Measurements from ENCODE around the gene CSTF3.
A peak's percentile ranks its signal among the peaks of the same experiment; 100 is the strongest.

Gene CSTF3

GRCh38 chr11:33187998-33188722, 26.9 kb upstream of the CSTF3 start:
- no peak overlapping the region for H3K4ac ChIP-seq (ENCODE audit: low read length)
- H3K14ac ChIP-seq (ENCODE audit: low read length), result no peak overlapping the region
- no peak overlapping the region for H3K27ac ChIP-seq (replicated peaks; ENCODE audit: low read length)
- H3K4me1 ChIP-seq (ENCODE audit: control insufficient read depth in 2 of 2, insufficient read depth in 1 of 2, low read depth in 1 of 2, low read length in 2 of 2), result peaks cover 0 to 11% of the 10 kb centered on the region in 2 donors
- H2BK5ac ChIP-seq (ENCODE audit: low read length), result no peak overlapping the region
- H3K9ac ChIP-seq (ENCODE audit: low read depth, low read length, poor library complexity), result no peak overlapping the region
- H3K4me2 ChIP-seq (ENCODE audit: insufficient read depth, low read length, poor library complexity, severe bottlenecking), result no peak overlapping the region
- DNase-seq (ENCODE audit: low spot score), result no peak
- no peak overlapping the region for H3K18ac ChIP-seq (ENCODE audit: low read length)
- no peak overlapping the region for H2BK15ac ChIP-seq (ENCODE audit: low read length)
- no peak overlapping the region for H3K4me3 ChIP-seq (ENCODE audit: low read length in 2 of 2)
- no CpG with 5 or more reads among the region's 8 CpGs for WGBS, 2 donors (ENCODE audit: extremely low coverage in 2 of 2, insufficient read length in 2 of 2, insufficient replicate concordance in 1 of 2)
- H3K79me1 ChIP-seq (ENCODE audit: low read depth, low read length), result no peaks in the 10 kb centered on the region
- no peak overlapping the region for H2BK120ac ChIP-seq (ENCODE audit: low read depth, low read length)
- H4K8ac ChIP-seq (ENCODE audit: low read depth, low read length), result no peak overlapping the region
- H3K9me3 ChIP-seq (replicated peaks in 1 of 2; ENCODE audit: control insufficient read depth in 2 of 2, insufficient read depth in 1 of 2, low read depth in 1 of 2, low read length in 2 of 2), result no peaks in the 10 kb centered on the region
- H4K91ac ChIP-seq (ENCODE audit: low read depth, low read length, poor library complexity), result no peak overlapping the region
- no peak overlapping the region for H2AK5ac ChIP-seq (ENCODE audit: low read depth, low read length)
- no peaks in the 10 kb centered on the region for H3K36me3 ChIP-seq (replicated peaks in 1 of 2; ENCODE audit: control insufficient read depth in 2 of 2, insufficient read depth in 2 of 2, low read length in 2 of 2)
- H2BK12ac ChIP-seq (ENCODE audit: low read length), result no peak overlapping the region
- H3K27me3 ChIP-seq (ENCODE audit: control insufficient read depth in 3 of 3, insufficient read depth in 3 of 3, low read depth in 1 of 3, low read length in 3 of 3), result no peaks in the 10 kb centered on the region
- H3K23ac ChIP-seq (ENCODE audit: low read depth, low read length, poor library complexity), result no peak overlapping the region
- H2AFZ ChIP-seq (ENCODE audit: low read length), result peak overlapping the region; percentile 74

- Histone ChIP-seq H2BK120ac (ENCODE audit: low read depth, low read length) (no peak overlapping the region), H3K9me3 (replicated peaks in 1 of 2; ENCODE audit: control insufficient read depth in 2 of 2, insufficient read depth in 1 of 2, low read depth in 1 of 2, low read length in 2 of 2) (no peaks in the 10 kb centered on the region), H3K4me1 (ENCODE audit: control insufficient read depth in 2 of 2, insufficient read depth in 1 of 2, low read depth in 1 of 2, low read length in 2 of 2) (peaks cover 0 to 11% of the 10 kb centered on the region in 2 donors), H3K9ac (ENCODE audit: low read depth, low read length, poor library complexity) (no peak overlapping the region), H2BK15ac (ENCODE audit: low read length) (no peak overlapping the region), H2BK5ac (ENCODE audit: low read length) (no peak overlapping the region), H3K36me3 (replicated peaks in 1 of 2; ENCODE audit: control insufficient read depth in 2 of 2, insufficient read depth in 2 of 2, low read length in 2 of 2) (no peaks in the 10 kb centered on the region), H3K79me1 (ENCODE audit: low read depth, low read length) (no peaks in the 10 kb centered on the region), H3K27me3 (ENCODE audit: control insufficient read depth in 3 of 3, insufficient read depth in 3 of 3, low read depth in 1 of 3, low read length in 3 of 3) (no peaks in the 10 kb centered on the region), H3K4me3 (ENCODE audit: low read length in 2 of 2) (no peak overlapping the region), H3K4ac (ENCODE audit: low read length) (no peak overlapping the region), H2AK5ac (ENCODE audit: low read depth, low read length) (no peak overlapping the region), H2AFZ (ENCODE audit: low read length) (no peak overlapping the region), H3K14ac (ENCODE audit: low read length) (no peak overlapping the region), H3K27ac (replicated peaks; ENCODE audit: low read length) (no peak overlapping the region), H2BK12ac (ENCODE audit: low read length) (no peak overlapping the region), H3K18ac (ENCODE audit: low read length) (no peak overlapping the region), H3K23ac (ENCODE audit: low read depth, low read length, poor library complexity) (no peak overlapping the region), H3K4me2 (ENCODE audit: insufficient read depth, low read length, poor library complexity, severe bottlenecking) (no peak overlapping the region), H4K8ac (ENCODE audit: low read depth, low read length) (no peak overlapping the region), H4K91ac (ENCODE audit: low read depth, low read length, poor library complexity) (no peak overlapping the region)
- no peak for DNase-seq (ENCODE audit: low spot score)
- no CpG with 5 or more reads among the region's 1 CpG for WGBS, 2 donors (ENCODE audit: extremely low coverage in 2 of 2, insufficient read length in 2 of 2, insufficient replicate concordance in 1 of 2)
Measured at GRCh38 chr11:33185756-33186155, 24.5 kb upstream of the CSTF3 start.

GRCh38 chr11:33182246-33182878, 21.1 kb upstream of the CSTF3 start:
- Histone ChIP-seq H3K14ac (ENCODE audit: low read length) (no peak overlapping the region), H3K23ac (ENCODE audit: low read depth, low read length, poor library complexity) (no peak overlapping the region), H2BK12ac (ENCODE audit: low read length) (no peak overlapping the region), H3K27ac (replicated peaks; ENCODE audit: low read length) (no peak overlapping the region), H3K18ac (ENCODE audit: low read length) (no peak overlapping the region), H3K36me3 (replicated peaks in 1 of 2; ENCODE audit: control insufficient read depth in 2 of 2, insufficient read depth in 2 of 2, low read length in 2 of 2) (no peaks in the 10 kb centered on the region), H4K91ac (ENCODE audit: low read depth, low read length, poor library complexity) (no peak overlapping the region), H3K4me1 (ENCODE audit: control insufficient read depth in 2 of 2, insufficient read depth in 1 of 2, low read depth in 1 of 2, low read length in 2 of 2) (no peaks in the 10 kb centered on the region), H2BK5ac (ENCODE audit: low read length) (no peak overlapping the region), H3K9me3 (replicated peaks in 1 of 2; ENCODE audit: control insufficient read depth in 2 of 2, insufficient read depth in 1 of 2, low read depth in 1 of 2, low read length in 2 of 2) (no peaks in the 10 kb centered on the region), H3K79me1 (ENCODE audit: low read depth, low read length) (no peaks in the 10 kb centered on the region), H4K8ac (ENCODE audit: low read depth, low read length) (no peak overlapping the region), H3K4me3 (ENCODE audit: low read length in 2 of 2) (no peak overlapping the region), H3K27me3 (ENCODE audit: control insufficient read depth in 3 of 3, insufficient read depth in 3 of 3, low read depth in 1 of 3, low read length in 3 of 3) (no peaks in the 10 kb centered on the region), H2AK5ac (ENCODE audit: low read depth, low read length) (no peak overlapping the region), H2BK120ac (ENCODE audit: low read depth, low read length) (no peak overlapping the region), H3K4ac (ENCODE audit: low read length) (no peak overlapping the region), H2BK15ac (ENCODE audit: low read length) (no peak overlapping the region), H3K4me2 (ENCODE audit: insufficient read depth, low read length, poor library complexity, severe bottlenecking) (no peak overlapping the region), H3K9ac (ENCODE audit: low read depth, low read length, poor library complexity) (no peak overlapping the region), H2AFZ (ENCODE audit: low read length) (no peak overlapping the region)
- DNase-seq (ENCODE audit: low spot score), result no peak
- WGBS, 2 donors (ENCODE audit: extremely low coverage in 2 of 2, insufficient read length in 2 of 2, insufficient replicate concordance in 1 of 2), result no CpG with 5 or more reads among the region's 3 CpGs

- Histone ChIP-seq H3K79me1 (ENCODE audit: low read depth, low read length) (no peaks in the 10 kb centered on the region), H3K23ac (ENCODE audit: low read depth, low read length, poor library complexity) (no peak overlapping the region), H2BK15ac (ENCODE audit: low read length) (no peak overlapping the region), H2AK5ac (ENCODE audit: low read depth, low read length) (no peak overlapping the region), H3K27me3 (ENCODE audit: control insufficient read depth in 3 of 3, insufficient read depth in 3 of 3, low read depth in 1 of 3, low read length in 3 of 3) (no peaks in the 10 kb centered on the region), H3K9me3 (replicated peaks in 1 of 2; ENCODE audit: control insufficient read depth in 2 of 2, insufficient read depth in 1 of 2, low read depth in 1 of 2, low read length in 2 of 2) (no peaks in the 10 kb centered on the region), H3K4me3 (ENCODE audit: low read length in 2 of 2) (no peak overlapping the region), H4K91ac (ENCODE audit: low read depth, low read length, poor library complexity) (no peak overlapping the region), H3K27ac (replicated peaks; ENCODE audit: low read length) (no peak overlapping the region), H2BK120ac (ENCODE audit: low read depth, low read length) (no peak overlapping the region), H3K4me2 (ENCODE audit: insufficient read depth, low read length, poor library complexity, severe bottlenecking) (no peak overlapping the region), H2AFZ (ENCODE audit: low read length) (no peak overlapping the region), H3K18ac (ENCODE audit: low read length) (no peak overlapping the region), H2BK12ac (ENCODE audit: low read length) (no peak overlapping the region), H3K9ac (ENCODE audit: low read depth, low read length, poor library complexity) (no peak overlapping the region), H3K4me1 (ENCODE audit: control insufficient read depth in 2 of 2, insufficient read depth in 1 of 2, low read depth in 1 of 2, low read length in 2 of 2) (no peaks in the 10 kb centered on the region), H4K8ac (ENCODE audit: low read depth, low read length) (no peak overlapping the region), H3K14ac (ENCODE audit: low read length) (no peak overlapping the region), H3K4ac (ENCODE audit: low read length) (no peak overlapping the region), H2BK5ac (ENCODE audit: low read length) (no peak overlapping the region), H3K36me3 (replicated peaks in 1 of 2; ENCODE audit: control insufficient read depth in 2 of 2, insufficient read depth in 2 of 2, low read length in 2 of 2) (no peaks in the 10 kb centered on the region)
- no CpG with 5 or more reads among the region's 3 CpGs for WGBS, 2 donors (ENCODE audit: extremely low coverage in 2 of 2, insufficient read length in 2 of 2, insufficient replicate concordance in 1 of 2)
- no peak for DNase-seq (ENCODE audit: low spot score)
Measured at GRCh38 chr11:33179348-33179803, 18.1 kb upstream of the CSTF3 start.
